Panc1 (cell line): Measurements from ENCODE around the gene MAP3K14. TPM values are rescaled to one million over a fixed set of nuclear protein-coding genes. Genes with fewer than 3 reads are reported as not detected.

Experiments
- ATAC-seq: fragments of 200-7000 bp; cut with Tn5 transposase; 2 replicates; pipeline ENCODE4 v1.9.1; 2020; ENCODE audit warnings: mild to moderate bottlenecking, moderate library complexity
- BruUV-seq: library from RNA; stranded (reverse); fragments of 400-500 nt; replicated peaks from 2 replicates; lab custom pipeline; 2021; lab: Mats Ljungman, UMichigan
- CTCF ChIA-PET: fragments of 300-600 bp; sonication (Branson Sonifier 250); formaldehyde crosslinking; loops from one replicate; lab custom pipeline; 2022; ENCODE audit warnings: antibody characterized with exemption; lab: Charles Lee
- POLR2A ChIA-PET: fragments of 300-600 bp; sonication (Branson Sonifier 250); formaldehyde crosslinking; loops from one replicate; lab custom pipeline; 2022; ENCODE audit warnings: antibody characterized with exemption; lab: Charles Lee
- DNase-seq: peaks from one replicate; pipeline ENCODE4 v3.0.0-alpha.2; 2010; ENCODE audit warnings: low read depth, low spot score
- H3K27ac ChIP-seq: 2 replicates; pipeline ENCODE4 v1.5.1; 2011; ENCODE audit warnings: mild to moderate bottlenecking, low read length, inconsistent platforms
- H3K27me3 ChIP-seq: fragments of 200-500 bp; sonication (Bioruptor generic); 2 replicates; pipeline ENCODE4 v1.6.0; 2014; ENCODE audit warnings: low read length, inconsistent platforms; ENCODE audit not compliant: control insufficient read depth, insufficient read depth
- H3K36me3 ChIP-seq: fragments of 200-500 bp; sonication (Bioruptor generic); 2 replicates; pipeline ENCODE4 v1.5.1; 2014; ENCODE audit warnings: inconsistent platforms, mild to moderate bottlenecking, low read length, moderate library complexity; ENCODE audit not compliant: control insufficient read depth, insufficient read depth
- H3K4me1 ChIP-seq: 2 replicates; pipeline ENCODE4 v1.5.1; 2011; ENCODE audit warnings: inconsistent platforms, mild to moderate bottlenecking, low read length, moderate library complexity; ENCODE audit not compliant: control insufficient read depth, insufficient read depth
- H3K4me3 ChIP-seq, 2 experiments: 2 replicates each; pipeline ENCODE4 v1.5.1; 2011 to 2012; ENCODE audit warnings: low read depth in 2 of 2, low read length in 2 of 2, mild to moderate bottlenecking in 2 of 2, inconsistent platforms in 1 of 2, moderate library complexity in 1 of 2
- H3K9me3 ChIP-seq: fragments of 200-500 bp; sonication (Bioruptor generic); 2 replicates; pipeline ENCODE4 v1.5.1; 2014; ENCODE audit warnings: low read depth, mild to moderate bottlenecking, inconsistent platforms, low read length, moderate library complexity; ENCODE audit not compliant: control insufficient read depth, insufficient read depth
- POLR2AphosphoS5 ChIP-seq: IDR thresholded peaks from 2 replicates; pipeline ENCODE4 v1.6.1; 2012; ENCODE audit warnings: mild to moderate bottlenecking, low read depth, low read length, moderate library complexity
- SIN3A ChIP-seq: IDR thresholded peaks from 2 replicates; pipeline ENCODE4 v1.6.1; 2012; ENCODE audit warnings: low read depth, mild to moderate bottlenecking, low read length, moderate library complexity, borderline replicate concordance; ENCODE audit not compliant: insufficient read depth
- TCF7L2 ChIP-seq: IDR thresholded peaks from 2 replicates; pipeline ENCODE4 v1.6.1; 2011; ENCODE audit warnings: mild to moderate bottlenecking, low read depth, low read length, inconsistent platforms
- in situ Hi-C: cut with HindIII; loops from 2 replicates; pipeline ENCODE4 v1.10.0; 2016; ENCODE audit warnings: low sequenced_read_pairs, low pct_unique_long_range_greater_than_20kb
- intact Hi-C: fragments of 100-400 bp; cut with micrococcal nuclease; formaldehyde crosslinking; loops from one replicate; pipeline ENCODE4 v1.10.0; 2022; ENCODE audit not compliant: unreplicated experiment
- total RNA-seq: library from RNA; stranded (reverse); gene quantifications from one replicate; pipeline ENCODE4 v1.2.1, GENCODE V29; 2021; ENCODE audit not compliant: unreplicated experiment
- TF ChIP-seq, protein P1 (sequence below): fragments of 450-650 bp; IDR thresholded peaks from 2 replicates; pipeline ENCODE4 v1.5.1; 2017; ENCODE audit warnings: mild to moderate bottlenecking
- TF ChIP-seq, protein P2 (sequence below), 2 experiments: IDR thresholded peaks; 2 replicates each; pipeline ENCODE4 v1.6.1; 2011 to 2012; ENCODE audit warnings: low read depth in 2 of 2, control low read depth in 1 of 2, low read length in 1 of 2, mild to moderate bottlenecking in 1 of 2, moderate library complexity in 1 of 2; ENCODE audit not compliant: insufficient read depth in 1 of 2

Gene MAP3K14
- total RNA-seq, 1 experiment from 2014 or later: 80.8 TPM

DNA sequence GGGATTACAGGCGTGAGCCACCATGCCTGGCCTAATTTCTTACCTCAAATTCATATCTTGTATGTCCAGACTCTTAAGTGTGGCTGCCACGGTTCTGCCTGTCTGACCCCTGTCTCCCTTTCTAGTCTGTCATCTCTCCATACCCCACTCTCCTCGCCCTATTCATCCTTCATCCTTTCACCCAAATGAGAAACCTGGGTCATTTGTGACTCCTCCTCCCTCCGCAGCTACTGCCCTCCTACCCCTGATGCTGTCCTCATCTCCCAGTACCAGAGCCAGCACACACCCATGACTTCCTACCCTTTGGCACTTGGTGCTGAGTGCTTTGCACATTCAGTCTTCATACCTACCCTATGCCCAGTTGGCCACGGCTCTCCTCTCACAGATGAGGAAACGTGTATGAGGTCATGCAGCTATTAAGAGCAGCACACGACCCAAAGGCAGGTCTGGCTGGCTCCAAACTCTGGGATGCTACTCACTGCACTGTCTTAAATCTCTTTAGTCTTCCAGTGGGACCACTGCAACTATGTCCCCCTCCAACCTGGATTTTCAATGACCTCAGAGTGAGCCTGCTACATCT is 56.5 kb downstream of the MAP3K14 start:
- H3K4me3 ChIP-seq: no peak overlapping the region
- in situ Hi-C loops (no loop called here), intact Hi-C loops (no loop called here)
- DNase-seq: no peak
- peaks cover 36% of the 10 kb centered on the region for H3K4me1 ChIP-seq
- peak; percentile 6; the same call in 1 of the 2 replicates for ATAC-seq
- TF ChIP-seq, protein P1, sequence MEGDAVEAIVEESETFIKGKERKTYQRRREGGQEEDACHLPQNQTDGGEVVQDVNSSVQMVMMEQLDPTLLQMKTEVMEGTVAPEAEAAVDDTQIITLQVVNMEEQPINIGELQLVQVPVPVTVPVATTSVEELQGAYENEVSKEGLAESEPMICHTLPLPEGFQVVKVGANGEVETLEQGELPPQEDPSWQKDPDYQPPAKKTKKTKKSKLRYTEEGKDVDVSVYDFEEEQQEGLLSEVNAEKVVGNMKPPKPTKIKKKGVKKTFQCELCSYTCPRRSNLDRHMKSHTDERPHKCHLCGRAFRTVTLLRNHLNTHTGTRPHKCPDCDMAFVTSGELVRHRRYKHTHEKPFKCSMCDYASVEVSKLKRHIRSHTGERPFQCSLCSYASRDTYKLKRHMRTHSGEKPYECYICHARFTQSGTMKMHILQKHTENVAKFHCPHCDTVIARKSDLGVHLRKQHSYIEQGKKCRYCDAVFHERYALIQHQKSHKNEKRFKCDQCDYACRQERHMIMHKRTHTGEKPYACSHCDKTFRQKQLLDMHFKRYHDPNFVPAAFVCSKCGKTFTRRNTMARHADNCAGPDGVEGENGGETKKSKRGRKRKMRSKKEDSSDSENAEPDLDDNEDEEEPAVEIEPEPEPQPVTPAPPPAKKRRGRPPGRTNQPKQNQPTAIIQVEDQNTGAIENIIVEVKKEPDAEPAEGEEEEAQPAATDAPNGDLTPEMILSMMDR: no peak
- TF ChIP-seq POLR2AphosphoS5: peak; percentile 14; the same call in 1 of the 2 replicates
- H3K27ac ChIP-seq: no peak overlapping the region
- BruUV-seq: no TSS peak
- no peaks in the 10 kb centered on the region for H3K27me3 ChIP-seq
- H3K36me3 ChIP-seq: no peaks in the 10 kb centered on the region
- ChIA-PET CTCF (no interaction called here), POLR2A (interaction anchor here (0.6 kb wide), 1 partner anchor 9 kb away, joined by 3 read pairs; no protein-coding TSS in a partner anchor)
- no peaks in the 10 kb centered on the region for H3K9me3 ChIP-seq

DNA sequence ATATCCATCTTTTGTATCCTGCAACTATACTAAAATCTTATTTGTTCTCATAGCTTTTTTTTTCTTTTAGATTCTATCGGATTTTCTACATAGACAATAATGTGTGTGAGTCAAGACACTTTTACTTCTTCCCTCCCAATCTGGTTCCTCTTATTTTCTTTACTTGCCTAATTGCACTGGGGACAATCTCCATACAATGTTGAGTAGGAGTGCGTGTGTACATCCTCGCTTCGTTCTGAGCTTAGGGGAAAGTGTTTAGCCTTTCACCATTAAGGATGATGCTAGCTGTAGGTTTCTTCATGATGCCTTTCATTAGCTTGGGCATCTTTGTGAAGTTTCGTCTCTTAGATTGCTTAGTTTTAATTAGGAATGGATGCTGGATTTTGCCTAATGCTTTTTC is 57.8 kb downstream of the MAP3K14 start:
- in situ Hi-C loops (no loop called here), intact Hi-C loops (no loop called here)
- no peaks in the 10 kb centered on the region for H3K27me3 ChIP-seq
- ChIA-PET POLR2A (no interaction called here), CTCF (interaction anchor here (0.6 kb wide), 1 partner anchor 22 kb away, joined by 3 read pairs; no protein-coding TSS in a partner anchor)
- H3K4me3 ChIP-seq: no peak overlapping the region
- DNase-seq (no peak), ATAC-seq (no peak)
- H3K36me3 ChIP-seq: no peaks in the 10 kb centered on the region
- peaks cover 24% of the 10 kb centered on the region for H3K4me1 ChIP-seq
- BruUV-seq: no TSS peak
- TF ChIP-seq SIN3A: no peak
- TF ChIP-seq, protein P1: no peak
- no peak for TF ChIP-seq POLR2AphosphoS5
- no peak for TF ChIP-seq TCF7L2
- TF ChIP-seq, protein P2, sequence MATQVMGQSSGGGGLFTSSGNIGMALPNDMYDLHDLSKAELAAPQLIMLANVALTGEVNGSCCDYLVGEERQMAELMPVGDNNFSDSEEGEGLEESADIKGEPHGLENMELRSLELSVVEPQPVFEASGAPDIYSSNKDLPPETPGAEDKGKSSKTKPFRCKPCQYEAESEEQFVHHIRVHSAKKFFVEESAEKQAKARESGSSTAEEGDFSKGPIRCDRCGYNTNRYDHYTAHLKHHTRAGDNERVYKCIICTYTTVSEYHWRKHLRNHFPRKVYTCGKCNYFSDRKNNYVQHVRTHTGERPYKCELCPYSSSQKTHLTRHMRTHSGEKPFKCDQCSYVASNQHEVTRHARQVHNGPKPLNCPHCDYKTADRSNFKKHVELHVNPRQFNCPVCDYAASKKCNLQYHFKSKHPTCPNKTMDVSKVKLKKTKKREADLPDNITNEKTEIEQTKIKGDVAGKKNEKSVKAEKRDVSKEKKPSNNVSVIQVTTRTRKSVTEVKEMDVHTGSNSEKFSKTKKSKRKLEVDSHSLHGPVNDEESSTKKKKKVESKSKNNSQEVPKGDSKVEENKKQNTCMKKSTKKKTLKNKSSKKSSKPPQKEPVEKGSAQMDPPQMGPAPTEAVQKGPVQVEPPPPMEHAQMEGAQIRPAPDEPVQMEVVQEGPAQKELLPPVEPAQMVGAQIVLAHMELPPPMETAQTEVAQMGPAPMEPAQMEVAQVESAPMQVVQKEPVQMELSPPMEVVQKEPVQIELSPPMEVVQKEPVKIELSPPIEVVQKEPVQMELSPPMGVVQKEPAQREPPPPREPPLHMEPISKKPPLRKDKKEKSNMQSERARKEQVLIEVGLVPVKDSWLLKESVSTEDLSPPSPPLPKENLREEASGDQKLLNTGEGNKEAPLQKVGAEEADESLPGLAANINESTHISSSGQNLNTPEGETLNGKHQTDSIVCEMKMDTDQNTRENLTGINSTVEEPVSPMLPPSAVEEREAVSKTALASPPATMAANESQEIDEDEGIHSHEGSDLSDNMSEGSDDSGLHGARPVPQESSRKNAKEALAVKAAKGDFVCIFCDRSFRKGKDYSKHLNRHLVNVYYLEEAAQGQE (IDR thresholded peaks at IDR 0.05; ENCODE audit: insufficient read depth in 1 of 2, low read depth in 2 of 2, low read length in 1 of 2): no peak
- H3K27ac ChIP-seq: no peak overlapping the region
- H3K9me3 ChIP-seq: no peaks in the 10 kb centered on the region
